Measurements from ENCODE around the gene ERCC4.

- TF ChIP-seq CTCF (IDR thresholded peaks at IDR 0.05) = no peak
- no peak for TF ChIP-seq ZFX (IDR thresholded peaks at IDR 0.05; ENCODE audit: borderline replicate concordance)
Measured at GRCh38 chr16:13883276-13883675, 36.7 kb upstream of the ERCC4 start.

Data from 22Rv1 (cell line).